Aorta (tissue), 5 donors: ENCODE results near the gene KRT4. TPM values are rescaled to one million over a fixed set of nuclear protein-coding genes. Genes with fewer than 3 reads are reported as not detected.

ENCODE experiments used
- ATAC-seq: fragments of 200-7000 bp; cut with Tn5 transposase; one replicate; pipeline ENCODE4 v1.9.1; 2022; ENCODE audit warnings: moderate library complexity; ENCODE audit not compliant: low FRiP score
- DNase-seq, 2 donors: peaks; one replicate each; pipeline ENCODE4 v3.0.0-alpha.2; 2020
- H3K27ac ChIP-seq, 2 donors: one replicate each; pipeline ENCODE4 v1.5.1; 2013; ENCODE audit warnings: low read length in 2 of 2, mild to moderate bottlenecking in 2 of 2, moderate library complexity in 2 of 2, control low read depth in 1 of 2, inconsistent platforms in 1 of 2, low read depth in 1 of 2
- H3K27me3 ChIP-seq, 2 donors: one replicate each; pipeline ENCODE4 v1.6.1; 2013; ENCODE audit warnings: control low read depth in 1 of 2, low read length in 1 of 2, mild to moderate bottlenecking in 1 of 2, moderate library complexity in 1 of 2; ENCODE audit not compliant: insufficient read depth in 2 of 2, control insufficient read depth in 1 of 2
- H3K36me3 ChIP-seq, 2 donors: one replicate each; pipeline ENCODE4 v1.6.1; 2013; ENCODE audit warnings: control low read depth in 1 of 2, low read length in 1 of 2, mild to moderate bottlenecking in 1 of 2; ENCODE audit not compliant: insufficient read depth in 2 of 2, control insufficient read depth in 1 of 2
- H3K4me1 ChIP-seq, 2 donors: one replicate each; pipeline ENCODE4 v1.6.1; 2013; ENCODE audit warnings: low read length in 2 of 2, control low read depth in 1 of 2, mild to moderate bottlenecking in 1 of 2, moderate library complexity in 1 of 2; ENCODE audit not compliant: insufficient read depth in 2 of 2, control insufficient read depth in 1 of 2
- H3K4me3 ChIP-seq, 2 donors: one replicate each; pipeline ENCODE4 v1.5.1; 2013; ENCODE audit warnings: low read length in 2 of 2, control low read depth in 1 of 2, mild to moderate bottlenecking in 1 of 2
- H3K9me3 ChIP-seq: one replicate; pipeline ENCODE4 v1.6.1; 2013; ENCODE audit warnings: mild to moderate bottlenecking, low read length; ENCODE audit not compliant: control insufficient read depth
- WGBS, 2 donors: extraction: QIAGEN DNeasy Blood & Tissue Kit; methylation state at CpG; one replicate each; pipeline ENCODE4 v1.1.7; 2013; 5-methylcytosine and 5-hydroxymethylcytosine counted together
- intact Hi-C, 2 donors: fragments of 100-400 bp; cut with DNase I; formaldehyde crosslinking; loops; one replicate each; pipeline versions ENCODE4 v1.14.2 to v1.15.0; 2022
- polyA plus RNA-seq, 2 donors: library from polyadenylated mRNA; stranded (reverse); fragments of 200-250 nt; gene quantifications; one replicate each; pipeline ENCODE4 v1.2.3, GENCODE V29; 2013
- total RNA-seq, 2 donors: library from RNA; stranded (reverse); fragmentation: NEBNext Ultra II Directional; extraction: Animal tissue kit (Norgen Biotek cat#: 25700); gene quantifications; one replicate each; pipeline ENCODE4 v1.2.1, GENCODE V29; 2021
- donor health status: healthy with polysubstance abuse.
- donor health status: Bipolar disorder and iron deficiency.
- donor health status: DM: no; HTN: no; CAD: no.
- donor health status: DM: no; HTN: no; CAD: no.
- donor health status: DM: yes; HTN: yes; CAD: no.

The KRT4 gene
- total and polyA plus RNA-seq, 4 donors = 3.9 to 4.6 TPM; not detected in 2

DNA sequence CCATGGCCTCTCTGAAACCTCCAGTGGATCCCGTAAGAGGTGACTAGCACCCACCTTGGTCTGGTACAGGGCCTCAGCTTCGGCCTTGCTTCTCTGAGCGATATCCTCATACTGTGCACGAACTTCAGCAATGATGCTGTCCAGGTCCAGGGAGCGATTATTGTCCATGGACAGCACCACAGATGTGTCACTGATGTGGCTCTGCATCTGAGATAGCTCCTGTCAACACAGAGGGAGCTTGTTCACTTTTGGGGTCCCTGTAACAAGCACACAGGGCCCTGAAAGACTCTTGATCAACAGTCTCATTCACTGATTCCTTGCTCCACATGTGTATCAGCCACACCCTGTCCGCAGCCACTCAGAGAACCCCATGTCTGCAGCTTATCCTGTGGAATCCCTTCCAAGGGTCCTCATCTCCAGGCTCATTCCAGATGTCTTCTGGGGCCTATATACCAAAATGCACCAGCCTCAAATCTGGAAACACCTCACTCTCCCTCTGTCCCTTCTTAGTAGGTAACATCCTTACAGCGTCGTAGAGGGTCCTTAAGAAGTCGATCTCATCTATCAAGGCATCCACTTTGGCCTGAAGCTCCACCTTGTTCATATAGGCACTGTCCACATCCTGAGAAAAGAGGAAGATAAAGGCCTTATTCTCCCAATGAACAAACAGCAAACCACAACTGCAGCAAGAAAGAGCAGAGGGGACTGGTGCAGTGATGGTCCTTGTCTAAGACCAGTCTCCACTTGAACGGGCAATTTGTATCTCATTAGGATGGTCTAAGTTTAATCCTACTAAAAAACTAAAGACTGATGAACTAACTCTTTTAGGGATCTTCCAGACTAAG, 21.5 kb downstream of the KRT4 start:
- no peak overlapping the region for H3K4me3 ChIP-seq
- intact Hi-C loops = no loop called here
- ATAC-seq (no peak), DNase-seq (no peak)
- WGBS, 2 donors = 84 to 91% methylated on average over 10 of the region's 10 CpGs
- no peaks in the 10 kb centered on the region for H3K36me3 ChIP-seq
- peaks cover 3% of the 10 kb centered on the region for H3K9me3 ChIP-seq
- no peaks in the 10 kb centered on the region for H3K4me1 ChIP-seq
- H3K27ac ChIP-seq = no peak overlapping the region
- H3K27me3 ChIP-seq = no peaks in the 10 kb centered on the region

DNA sequence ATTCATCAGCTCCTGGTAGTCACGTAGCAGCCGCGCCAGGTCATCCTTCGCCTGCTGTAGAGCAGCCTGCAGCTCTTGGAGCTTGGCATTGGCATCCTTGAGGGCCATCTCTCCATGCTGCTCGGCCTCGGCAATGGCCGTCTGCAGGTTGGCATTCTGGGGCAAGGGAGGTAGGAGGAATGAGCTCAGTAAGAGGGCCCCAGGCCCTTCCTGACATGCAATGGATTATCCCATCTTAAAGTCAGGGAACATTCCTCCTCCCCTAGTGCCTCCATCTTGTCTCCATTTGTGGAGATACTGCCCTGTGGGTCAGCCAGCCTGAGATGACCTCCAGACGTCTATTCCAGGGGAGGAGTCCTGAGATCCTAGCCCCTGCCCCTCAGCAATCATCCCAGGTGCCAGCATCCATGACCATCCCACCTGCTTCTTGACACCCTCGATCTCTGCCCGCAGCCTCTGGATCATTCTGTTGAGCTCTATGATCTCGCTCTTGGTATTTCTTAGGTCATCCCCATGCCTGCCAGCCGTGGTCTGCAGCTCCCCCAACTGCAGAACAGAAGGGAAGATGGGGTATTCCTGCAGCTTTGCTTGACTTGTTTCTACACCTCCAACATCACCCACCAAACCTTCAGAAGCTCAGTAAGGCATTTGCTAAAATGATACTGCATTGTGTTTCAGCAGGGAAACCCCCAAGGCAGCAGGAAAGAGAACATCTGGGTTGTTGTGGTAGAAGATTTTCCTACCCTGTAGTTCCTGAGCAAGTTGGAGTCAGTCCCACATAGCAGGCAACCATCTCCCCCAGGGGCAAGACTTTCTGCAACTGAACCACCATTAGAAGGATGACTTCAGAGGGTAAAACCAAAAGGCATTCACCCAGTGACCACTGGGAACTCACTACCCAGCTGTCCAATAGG, 22.4 kb downstream of the KRT4 start:
- ATAC-seq (no peak), DNase-seq (no peak)
- H3K4me1 ChIP-seq = no peaks in the 10 kb centered on the region
- H3K27ac ChIP-seq = no peak overlapping the region
- H3K9me3 ChIP-seq = peaks cover 3% of the 10 kb centered on the region
- 90 to 95% methylated on average over 12 of the region's 12 CpGs for WGBS, 2 donors
- H3K36me3 ChIP-seq = no peaks in the 10 kb centered on the region
- no peaks in the 10 kb centered on the region for H3K27me3 ChIP-seq
- intact Hi-C loops = no loop called here
- H3K4me3 ChIP-seq = no peak overlapping the region

DNA sequence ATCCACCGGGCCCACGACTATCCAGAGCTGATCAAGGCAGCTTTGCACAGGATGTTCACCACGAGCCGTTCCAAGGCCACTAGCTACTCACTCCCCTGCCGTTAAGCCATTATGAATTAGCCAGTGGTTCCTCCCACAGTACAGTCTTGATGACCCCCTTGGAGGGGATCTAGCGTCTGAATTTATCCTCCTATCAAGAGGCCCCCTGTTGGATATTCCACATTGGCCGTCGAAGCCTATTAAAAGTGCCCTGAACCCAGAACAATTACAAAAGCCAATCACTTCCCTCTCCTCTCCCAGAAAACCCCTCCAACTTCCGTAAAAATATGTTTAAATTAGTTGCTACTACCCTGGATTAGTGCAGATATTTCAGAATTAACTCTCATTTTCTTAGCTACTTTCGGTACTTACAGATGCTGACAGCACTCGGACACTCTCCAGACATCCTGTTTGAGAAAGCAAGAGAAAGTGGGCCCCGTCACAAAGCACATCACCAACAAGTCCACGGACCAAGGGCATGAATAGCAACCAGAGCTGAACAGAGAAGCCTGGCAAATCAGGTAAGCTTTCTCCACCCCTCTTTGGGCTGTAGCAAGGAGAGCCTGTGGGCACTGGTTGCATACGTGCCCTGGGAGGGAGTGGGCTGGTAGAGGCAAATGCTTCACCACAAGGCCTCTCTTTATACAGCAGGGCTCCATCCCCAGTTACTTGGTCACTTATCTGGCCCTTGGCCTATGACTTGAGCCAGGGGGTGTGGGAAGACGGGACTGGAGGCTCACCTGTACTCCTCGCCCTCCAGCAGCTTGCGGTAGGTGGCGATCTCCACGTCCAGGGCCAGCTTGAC, 23.3 kb downstream of the KRT4 start:
- DNase-seq = no peak
- peaks cover 3% of the 10 kb centered on the region for H3K9me3 ChIP-seq
- no peaks in the 10 kb centered on the region for H3K27me3 ChIP-seq
- H3K36me3 ChIP-seq = no peaks in the 10 kb centered on the region
- ATAC-seq = no peak
- no peak overlapping the region for H3K27ac ChIP-seq
- H3K4me3 ChIP-seq = no peak overlapping the region
- intact Hi-C loops = no loop called here
- WGBS, 2 donors = 68 to 70% methylated on average over 19 of the region's 19 CpGs
- H3K4me1 ChIP-seq = no peaks in the 10 kb centered on the region

- Histone ChIP-seq H3K9me3 (peaks cover 3% of the 10 kb centered on the region), H3K27ac (no peak overlapping the region), H3K27me3 (peaks cover 0 to 2% of the 10 kb centered on the region in 2 donors), H3K36me3 (no peaks in the 10 kb centered on the region), H3K4me1 (no peaks in the 10 kb centered on the region), H3K4me3 (no peak overlapping the region)
- ATAC-seq (peak; percentile 31), DNase-seq (no peak)
- intact Hi-C loops = no loop called here
- WGBS, 2 donors = 22 to 23% methylated on average over 49 to 50 of the region's 50 CpGs
Measured at GRCh38 chr12:52789637-52790426, 24.1 kb downstream of the KRT4 start.

DNA sequence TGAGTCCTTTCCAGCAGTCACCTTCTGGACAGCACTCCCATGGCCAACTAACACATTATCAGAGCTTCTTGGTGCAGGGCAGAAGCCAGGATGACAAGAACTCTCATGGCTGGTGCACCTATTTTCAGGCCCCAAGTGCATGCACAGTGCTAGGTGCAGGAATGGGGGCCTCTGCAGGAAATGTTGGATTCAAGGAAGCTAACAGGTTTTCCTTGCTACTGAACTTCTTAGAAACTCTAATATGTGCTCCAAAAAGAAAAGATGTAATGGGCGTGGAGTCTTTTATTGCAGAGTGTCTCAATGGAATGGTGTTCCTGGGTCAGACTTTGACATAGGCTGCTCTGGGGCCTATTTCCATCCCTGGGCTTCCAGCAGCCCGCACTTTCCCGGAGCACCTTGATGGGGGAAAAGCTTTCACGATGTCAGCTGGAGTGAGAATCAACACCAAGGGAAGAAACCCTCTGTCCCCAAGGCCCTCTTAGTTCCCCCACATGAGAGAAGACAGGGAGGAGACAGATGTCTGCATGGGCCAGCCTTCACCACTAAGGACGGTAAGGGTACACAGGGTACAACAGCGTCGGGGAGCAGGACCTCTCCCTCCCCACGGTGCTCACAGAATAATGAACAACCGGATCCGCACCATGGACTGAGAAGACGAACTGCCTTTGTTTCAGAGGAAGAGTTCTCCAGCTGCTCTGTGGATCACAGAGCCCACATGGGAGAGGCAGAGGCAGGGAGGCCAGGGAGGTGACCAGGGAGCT, 24.9 kb downstream of the KRT4 start:
- peaks cover 3% of the 10 kb centered on the region for H3K9me3 ChIP-seq
- H3K36me3 ChIP-seq = no peaks in the 10 kb centered on the region
- intact Hi-C loops = no loop called here
- ATAC-seq (no peak), DNase-seq (no peak)
- H3K27me3 ChIP-seq = peaks cover 0 to 2% of the 10 kb centered on the region in 2 donors
- no peaks in the 10 kb centered on the region for H3K4me1 ChIP-seq
- WGBS, 2 donors = 94 to 96% methylated on average over 11 of the region's 11 CpGs
- H3K4me3 ChIP-seq = no peak overlapping the region
- H3K27ac ChIP-seq = no peak overlapping the region

DNA sequence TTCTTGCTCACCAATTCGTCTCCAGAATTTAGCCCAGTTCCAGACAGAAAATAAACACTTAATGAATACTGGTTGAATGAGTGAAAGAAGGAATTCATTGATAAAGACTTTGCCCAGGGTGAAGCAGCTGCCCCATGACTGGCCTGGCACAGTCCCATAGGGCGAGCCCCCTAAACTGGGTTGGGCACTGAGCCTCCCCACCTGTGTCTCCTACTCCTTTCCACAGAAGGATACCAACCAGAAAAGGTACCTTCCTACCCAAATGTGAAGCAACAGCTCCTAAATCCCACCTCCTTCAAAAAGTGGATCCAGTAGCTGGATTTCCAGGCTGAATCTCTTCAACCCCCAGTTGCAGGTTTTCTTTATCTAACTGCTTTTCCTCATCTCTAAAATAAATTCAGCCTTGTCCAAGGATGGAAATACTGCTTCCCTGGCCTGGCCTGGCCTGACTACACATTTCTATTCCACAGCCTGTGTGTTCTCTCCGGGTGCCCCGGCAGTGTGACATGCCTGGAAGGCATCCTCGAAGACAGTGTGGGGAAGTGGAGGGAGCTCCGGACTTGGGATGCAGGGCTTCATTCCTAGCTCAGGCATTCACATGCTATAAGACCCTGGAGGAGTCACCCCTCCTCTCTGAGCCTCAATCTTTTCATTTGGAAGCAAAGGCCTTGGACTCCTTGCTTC, 25.6 kb downstream of the KRT4 start:
- H3K27me3 ChIP-seq = peaks cover 0 to 2% of the 10 kb centered on the region in 2 donors
- intact Hi-C loops = no loop called here
- no peak for DNase-seq
- no peaks in the 10 kb centered on the region for H3K36me3 ChIP-seq
- no peak for ATAC-seq
- 80 to 84% methylated on average over 6 of the region's 6 CpGs for WGBS, 2 donors
- H3K4me1 ChIP-seq = no peaks in the 10 kb centered on the region
- H3K9me3 ChIP-seq = peaks cover 3% of the 10 kb centered on the region
- no peak overlapping the region for H3K4me3 ChIP-seq
- no peak overlapping the region for H3K27ac ChIP-seq
